Thyroid gland (tissue), 4 donors: Measurements from ENCODE around the gene DOLK. TPM values are rescaled to one million over a fixed set of nuclear protein-coding genes. Genes with fewer than 3 reads are reported as not detected.

ENCODE experiments used
- DNase-seq, 2 donors: peaks; one replicate each; pipeline ENCODE4 v3.0.0-alpha.2; 2019
- H3K27ac ChIP-seq, 3 donors: fragments of 200-600 bp; sonication (generic); 1 replicate in 2 of 3; 2 replicates in 1 of 3; pipeline ENCODE4 v1.5.1; 2016 to 2019; ENCODE audit warnings: mild to moderate bottlenecking in 1 of 3, moderate library complexity in 1 of 3
- H3K27me3 ChIP-seq: fragments of 200-600 bp; sonication (generic); one replicate; pipeline ENCODE4 v1.5.1; 2019
- H3K36me3 ChIP-seq, 2 donors: fragments of 200-600 bp; sonication (generic); one replicate each; pipeline ENCODE4 v1.5.1; 2016 to 2019
- H3K4me1 ChIP-seq, 2 donors: fragments of 200-600 bp; sonication (generic); one replicate each; pipeline ENCODE4 v1.5.1; 2017 to 2019
- H3K4me3 ChIP-seq, 3 donors: fragments of 200-600 bp; sonication (generic); replicated peaks in 1 of 3; 1 replicate in 2 of 3; 2 replicates in 1 of 3; pipeline ENCODE4 v1.5.1; 2016; ENCODE audit warnings: mild to moderate bottlenecking in 1 of 3
- H3K9me3 ChIP-seq: fragments of 200-600 bp; sonication (generic); one replicate; pipeline ENCODE4 v1.5.1; 2017
- POLR2A ChIP-seq, 2 donors: fragments of 450-650 bp; IDR thresholded peaks; one replicate each; pipeline ENCODE4 v1.6.1; 2017; ENCODE audit warnings: antibody characterized with exemption in 2 of 2, mild to moderate bottlenecking in 2 of 2, moderate library complexity in 1 of 2
- WGBS, 2 donors: methylation state at CpG; one replicate each; pipeline ENCODE4 v1.1.5; 2017; 5-methylcytosine and 5-hydroxymethylcytosine counted together
- intact Hi-C: fragments of 100-400 bp; cut with DNase I; formaldehyde crosslinking; loops from one replicate; pipeline ENCODE4 v1.15.1; 2023
- total RNA-seq, 4 donors: library from RNA; depleted of rRNA; stranded (reverse); fragments of >200 nt; gene quantifications; one replicate each; pipeline ENCODE4 v1.2.3, GENCODE V29; 2016
- TF ChIP-seq, protein P1 (sequence below), 6 experiments: fragments of 200-600 bp in 3 of 6; fragments of 450-650 bp in 3 of 6; sonication (generic) in 3 of 6; IDR thresholded peaks; one replicate each; pipeline ENCODE4 v1.5.1; 2016 to 2019; ENCODE audit warnings: antibody characterized with exemption in 6 of 6, mild to moderate bottlenecking in 2 of 6, inconsistent platforms in 1 of 6, moderate library complexity in 1 of 6

The DOLK gene
- total RNA-seq, 4 donors from 2014 or later = 21.1 to 25.2 (median 22.2) TPM

DNA sequence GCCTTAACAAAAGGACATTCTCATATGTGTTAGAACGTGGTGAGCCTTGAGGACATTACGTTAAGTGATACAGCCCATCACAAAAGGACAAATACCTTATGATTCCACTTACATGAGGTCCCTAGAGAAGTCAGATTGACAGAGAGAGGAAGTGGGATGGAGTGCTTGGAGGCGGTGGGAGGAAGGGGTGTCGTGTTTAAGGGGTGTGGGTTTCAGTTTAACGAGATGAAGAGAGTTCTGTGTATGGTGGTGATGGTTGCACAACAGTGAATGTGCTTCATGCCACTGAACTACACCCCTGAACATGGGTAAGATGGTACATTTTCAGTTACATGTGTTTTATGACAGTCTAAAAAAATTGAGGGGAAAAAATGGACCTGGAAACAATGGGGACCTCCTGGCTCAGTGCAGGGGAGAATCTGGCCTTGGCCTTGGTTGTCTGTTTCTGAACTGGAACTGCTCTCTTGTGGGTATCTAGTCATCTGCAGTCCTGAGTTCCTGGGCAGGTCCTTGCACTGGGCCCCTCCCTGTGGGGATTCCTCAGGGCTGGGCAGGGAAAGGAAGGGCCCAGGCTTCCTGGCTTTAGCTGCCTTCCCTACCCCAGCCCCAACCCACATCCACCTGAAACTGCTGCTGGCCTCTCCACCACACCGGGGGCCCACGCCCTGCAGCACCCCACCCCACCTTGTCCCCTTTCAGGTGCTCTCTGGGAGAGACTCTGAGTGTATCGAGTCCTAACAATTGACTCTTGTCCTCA, 47.7 kb downstream of the DOLK start:
- Histone ChIP-seq H3K4me1 (peaks cover 0 to 30% of the 10 kb centered on the region in 2 donors), H3K4me3 (no peak overlapping the region), H3K9me3 (no peaks in the 10 kb centered on the region), H3K36me3 (peaks cover 2 to 11% of the 10 kb centered on the region in 2 donors), H3K27ac (peak overlapping the region in 2 of 3 donors; percentile 13 to 28), H3K27me3 (no peaks in the 10 kb centered on the region)
- no peak for DNase-seq
- intact Hi-C loops = no loop called here
- TF ChIP-seq POLR2A (IDR thresholded peaks at IDR 0.05) = no peak
- TF ChIP-seq, protein P1, sequence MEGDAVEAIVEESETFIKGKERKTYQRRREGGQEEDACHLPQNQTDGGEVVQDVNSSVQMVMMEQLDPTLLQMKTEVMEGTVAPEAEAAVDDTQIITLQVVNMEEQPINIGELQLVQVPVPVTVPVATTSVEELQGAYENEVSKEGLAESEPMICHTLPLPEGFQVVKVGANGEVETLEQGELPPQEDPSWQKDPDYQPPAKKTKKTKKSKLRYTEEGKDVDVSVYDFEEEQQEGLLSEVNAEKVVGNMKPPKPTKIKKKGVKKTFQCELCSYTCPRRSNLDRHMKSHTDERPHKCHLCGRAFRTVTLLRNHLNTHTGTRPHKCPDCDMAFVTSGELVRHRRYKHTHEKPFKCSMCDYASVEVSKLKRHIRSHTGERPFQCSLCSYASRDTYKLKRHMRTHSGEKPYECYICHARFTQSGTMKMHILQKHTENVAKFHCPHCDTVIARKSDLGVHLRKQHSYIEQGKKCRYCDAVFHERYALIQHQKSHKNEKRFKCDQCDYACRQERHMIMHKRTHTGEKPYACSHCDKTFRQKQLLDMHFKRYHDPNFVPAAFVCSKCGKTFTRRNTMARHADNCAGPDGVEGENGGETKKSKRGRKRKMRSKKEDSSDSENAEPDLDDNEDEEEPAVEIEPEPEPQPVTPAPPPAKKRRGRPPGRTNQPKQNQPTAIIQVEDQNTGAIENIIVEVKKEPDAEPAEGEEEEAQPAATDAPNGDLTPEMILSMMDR (IDR thresholded peaks at IDR 0.05) = no peak
- 71% methylated on average over 8 of the region's 8 CpGs for WGBS, 2 donors

DNA sequence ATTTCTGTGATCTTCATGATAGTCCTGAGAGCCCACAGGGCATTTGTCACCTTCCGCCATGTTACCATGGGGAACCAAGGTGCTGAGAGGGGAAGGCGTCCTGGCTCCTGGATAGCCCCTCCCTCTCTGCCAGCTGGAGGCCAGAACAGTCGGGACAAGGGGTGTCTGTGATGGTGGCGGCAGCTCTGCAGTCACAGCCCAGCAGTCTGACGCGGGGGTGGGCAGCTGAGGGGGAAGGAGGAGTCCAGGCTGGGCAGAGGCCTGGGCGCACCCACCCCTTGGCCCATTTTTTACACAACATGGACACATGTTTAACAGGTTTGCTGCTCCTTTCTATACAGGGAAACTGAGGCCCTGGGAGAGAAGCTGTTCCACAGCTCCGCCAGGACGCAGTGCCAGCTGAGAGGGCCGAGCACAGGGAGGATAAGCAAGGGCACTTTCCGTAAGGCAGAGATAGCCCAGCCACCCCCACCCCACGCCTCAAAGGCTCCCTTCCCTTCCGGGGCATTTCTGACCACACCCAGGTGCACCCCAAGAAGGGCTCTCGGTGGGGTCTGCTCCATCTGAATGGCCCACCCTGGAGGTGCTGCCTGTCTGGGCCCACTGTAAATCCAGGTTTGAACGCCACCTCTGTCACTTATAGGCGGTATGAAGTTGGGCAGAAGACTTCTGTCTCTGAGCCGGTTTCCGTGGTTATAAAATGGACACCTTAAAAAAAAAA, 48.4 kb downstream of the DOLK start:
- DNase-seq = no peak
- H3K4me1 ChIP-seq = peaks cover 0 to 30% of the 10 kb centered on the region in 2 donors
- no peaks in the 10 kb centered on the region for H3K9me3 ChIP-seq
- H3K27ac ChIP-seq = peak overlapping the region in 2 of 3 donors; percentile 8 to 28
- WGBS, 2 donors = 80 to 87% methylated on average over 4 to 18 of the region's 18 CpGs
- H3K36me3 ChIP-seq = peaks cover 2 to 12% of the 10 kb centered on the region in 2 donors
- no peaks in the 10 kb centered on the region for H3K27me3 ChIP-seq
- H3K4me3 ChIP-seq = no peak overlapping the region
- TF ChIP-seq, protein P1 (IDR thresholded peaks at IDR 0.05) = no peak
- no peak for TF ChIP-seq POLR2A (IDR thresholded peaks at IDR 0.05)
- intact Hi-C loops = no loop called here

- Histone ChIP-seq H3K27me3 (no peaks in the 10 kb centered on the region), H3K27ac (no peak overlapping the region), H3K36me3 (peaks cover 8 to 18% of the 10 kb centered on the region in 2 donors), H3K9me3 (no peaks in the 10 kb centered on the region), H3K4me3 (no peak overlapping the region), H3K4me1 (peaks cover 0 to 33% of the 10 kb centered on the region in 2 donors)
- 80 to 85% methylated on average over 4 to 5 of the region's 5 CpGs for WGBS, 2 donors
- no peak for TF ChIP-seq POLR2A (IDR thresholded peaks at IDR 0.05)
- TF ChIP-seq, protein P1 (IDR thresholded peaks at IDR 0.05) = no peak
- DNase-seq = no peak
- intact Hi-C loops = no loop called here
These were observed 49.0 kb downstream of the DOLK start for GRCh38 chr9:128898382-128898781.

DNA sequence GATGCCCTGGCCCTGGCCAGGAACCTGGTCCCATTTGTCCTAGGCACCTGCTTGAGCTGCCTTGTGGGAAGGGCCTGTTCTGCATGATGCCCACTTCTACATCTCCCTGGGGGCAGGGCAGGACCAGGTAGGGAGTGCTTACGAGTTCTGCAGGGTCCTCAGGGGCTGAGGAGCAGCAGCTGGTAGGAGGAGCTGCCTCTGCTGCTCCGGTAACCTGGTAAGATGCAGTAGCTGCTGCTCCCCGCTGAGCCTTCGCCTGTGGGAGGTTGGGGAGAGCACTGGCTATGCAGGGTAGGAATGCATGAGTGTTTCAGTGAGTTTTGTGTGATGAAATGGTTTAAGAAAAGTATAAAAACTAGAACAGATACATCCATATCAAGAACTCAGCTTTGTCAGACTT, 51.8 kb downstream of the DOLK start:
- peak; percentile 33 to 38 for DNase-seq
- intact Hi-C loops = no loop called here
- H3K9me3 ChIP-seq = no peaks in the 10 kb centered on the region
- no peak overlapping the region for H3K4me3 ChIP-seq
- TF ChIP-seq, protein P1 (IDR thresholded peaks at IDR 0.05) = no peak
- TF ChIP-seq POLR2A (IDR thresholded peaks at IDR 0.05) = no peak
- no peaks in the 10 kb centered on the region for H3K27me3 ChIP-seq
- peaks cover 20 to 49% of the 10 kb centered on the region in 2 donors for H3K4me1 ChIP-seq
- H3K27ac ChIP-seq = no peak overlapping the region
- peaks cover 8 to 19% of the 10 kb centered on the region in 2 donors for H3K36me3 ChIP-seq
- WGBS, 2 donors = 67 to 70% methylated on average over 4 of the region's 4 CpGs

Other genes starting within 250 kb of the DOLK start
- gene PKN3, start 245.1 kb downstream of the DOLK start, total RNA-seq = 1 to 10 TPM; 4.4 to 7.6 (median 6.4) TPM
- gene ZDHHC12, start 223.5 kb downstream of the DOLK start, total RNA-seq = 10 to 100 TPM; 21.2 to 45.7 (median 33.7) TPM
- 100 to 1,000 TPM in 1 of 4 donors, 10 to 100 TPM in 3; 45.1 to 129 (median 70.2) TPM for gene ZER1, start 175.7 kb downstream of the DOLK start, total RNA-seq
- gene TBC1D13, start 160.3 kb downstream of the DOLK start, total RNA-seq = 10 to 100 TPM; 18.6 to 32.1 (median 27.6) TPM
- 10 to 100 TPM; 15.2 to 74.6 (median 40.1) TPM for gene ENDOG, start 129.1 kb downstream of the DOLK start, total RNA-seq
- 10 to 100 TPM; 16.7 to 38.4 (median 27.4) TPM for gene SPOUT1, start 117.8 kb downstream of the DOLK start, total RNA-seq
- gene KYAT1, start 65.7 kb downstream of the DOLK start, total RNA-seq = 10 to 100 TPM in 3 of 4 donors, 1 to 10 TPM in 1; 5.8 to 12.6 (median 12.3) TPM
- gene LRRC8A, start 65.5 kb downstream of the DOLK start, total RNA-seq = 10 to 100 TPM; 56.3 to 65.6 (median 61.5) TPM
- gene PHYHD1, start 26.6 kb downstream of the DOLK start, total RNA-seq = 10 to 100 TPM; 10.1 to 65.3 (median 39.4) TPM
- 10 to 100 TPM; 27.1 to 78.2 (median 35.8) TPM for gene NUP188, start 96 bp upstream of the DOLK start, total RNA-seq
- 100 to 1,000 TPM in 1 of 4 donors, 10 to 100 TPM in 3; 89.5 to 139 (median 93.7) TPM for gene SH3GLB2, start 80.7 kb upstream of the DOLK start, total RNA-seq
- 10 to 100 TPM; 23.9 to 78.8 (median 50.0) TPM for gene MIGA2, start 89.0 kb upstream of the DOLK start, total RNA-seq
- 10 to 100 TPM in 1 of 4 donors, 1 to 10 TPM in 3; 6.0 to 10.9 (median 8.3) TPM for gene DOLPP1, start 133.5 kb upstream of the DOLK start, total RNA-seq
- 10 to 100 TPM; 44.0 to 59.0 (median 54.1) TPM for gene CRAT, start 163.2 kb upstream of the DOLK start, total RNA-seq
- gene PTPA, start 163.8 kb upstream of the DOLK start, total RNA-seq = 100 to 1,000 TPM in 2 of 4 donors, 10 to 100 TPM in 2; 45.0 to 117 (median 89.5) TPM
- 10 to 100 TPM in 3 of 4 donors, 1 to 10 TPM in 1; 7.8 to 20.2 (median 12.6) TPM for gene IER5L, start 230.7 kb upstream of the DOLK start, total RNA-seq